Memory B cell (primary cell): ENCODE data around the gene ORC5.

ENCODE experiments used
- ATAC-seq: fragments of 150-1000 bp; cut with Tn5 transposase; 2 replicates; pipeline ENCODE4 v1.10.0; 2021; ENCODE audit warnings: low read depth, mild to moderate bottlenecking, moderate library complexity
- DNase-seq, 2 donors: peaks; one replicate each; pipeline ENCODE4 v3.0.0; 2022; ENCODE audit warnings: low spot score in 2 of 2
- H3K27ac Mint-ChIP-seq: one replicate; pipeline ENCODE4 v1.8.0; 2022; ENCODE audit warnings: mild to moderate bottlenecking, moderate library complexity, mixed read lengths
- H3K27me3 Mint-ChIP-seq: one replicate; pipeline ENCODE4 v1.8.0; 2022; ENCODE audit warnings: mixed read lengths
- H3K36me3 Mint-ChIP-seq: one replicate; pipeline ENCODE4 v1.8.0; 2022; ENCODE audit warnings: mild to moderate bottlenecking, mixed read lengths
- H3K4me1 Mint-ChIP-seq: one replicate; pipeline ENCODE4 v1.8.0; 2022; ENCODE audit warnings: mixed read lengths
- H3K4me3 Mint-ChIP-seq: one replicate; pipeline ENCODE4 v1.8.0; 2022; ENCODE audit warnings: mild to moderate bottlenecking, moderate library complexity, mixed read lengths
- H3K9me3 Mint-ChIP-seq: one replicate; pipeline ENCODE4 v1.8.0; 2022; ENCODE audit warnings: mixed read lengths

Gene ORC5

DNA sequence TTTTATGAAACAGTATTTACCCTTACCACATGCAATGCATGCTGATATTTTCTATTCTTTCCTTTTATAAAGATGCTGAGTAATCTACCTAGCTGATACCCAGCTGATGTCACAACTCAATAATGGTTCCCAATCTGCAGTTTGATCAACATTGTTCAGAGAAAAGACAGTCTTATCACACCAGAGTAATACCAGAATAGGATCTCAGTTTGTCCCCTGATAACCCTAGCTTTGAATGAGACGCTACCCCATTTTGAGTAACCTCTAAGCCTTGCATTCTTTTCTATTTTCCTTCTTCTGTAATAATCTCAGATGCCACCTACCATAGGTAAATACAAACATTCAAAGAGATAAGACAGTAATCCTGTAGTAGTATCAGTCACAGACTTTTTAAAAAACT, 118.8 kb downstream of the ORC5 start:
- H3K27me3 Mint-ChIP-seq, result peaks cover 7% of the 10 kb centered on the region
- H3K36me3 Mint-ChIP-seq, result no peaks in the 10 kb centered on the region
- no peaks in the 10 kb centered on the region for H3K4me1 Mint-ChIP-seq

More for the DNA sequence above, 118.8 kb downstream of the ORC5 start:
- H3K27ac Mint-ChIP-seq, result no peak overlapping the region
- H3K4me3 Mint-ChIP-seq, result no peak overlapping the region
- H3K9me3 Mint-ChIP-seq, result peaks cover 3% of the 10 kb centered on the region
- DNase-seq, result no peak
- no peak for ATAC-seq
